Vagina (tissue), 2 donors: ENCODE data around the gene TANGO2. TPM values are rescaled to one million over a fixed set of nuclear protein-coding genes. Genes with fewer than 3 reads are reported as not detected.

Experiments used
- DNase-seq, 2 donors: peaks; one replicate each; pipeline ENCODE4 v3.0.0-alpha.2; 2017; ENCODE audit errors: extremely low spot score in 2 of 2
- H3K27ac ChIP-seq: fragments of 200-600 bp; sonication (generic); one replicate; pipeline ENCODE4 v1.5.1; 2019
- H3K27me3 ChIP-seq: fragments of 200-600 bp; sonication (generic); one replicate; pipeline ENCODE4 v1.5.1; 2019
- H3K36me3 ChIP-seq, 2 donors: fragments of 200-600 bp; sonication (generic); one replicate each; pipeline ENCODE4 v1.5.1; 2017 to 2019
- H3K4me1 ChIP-seq: fragments of 200-600 bp; sonication (generic); one replicate; pipeline ENCODE4 v1.5.1; 2019
- H3K4me3 ChIP-seq, 2 donors: fragments of 200-600 bp; sonication (generic); 1 replicate in 1 of 2; 2 replicates in 1 of 2; pipeline ENCODE4 v1.5.1; 2016 to 2019
- H3K9me3 ChIP-seq: fragments of 200-600 bp; sonication (generic); one replicate; pipeline ENCODE4 v1.5.1; 2019
- CTCF ChIP-seq, 3 experiments: fragments of 450-650 bp in 2 of 3; fragments of 200-600 bp in 1 of 3; sonication (generic) in 1 of 3; IDR thresholded peaks; one replicate each; pipeline ENCODE4 v1.5.1; 2017 to 2019; ENCODE audit warnings: antibody characterized with exemption in 3 of 3, mild to moderate bottlenecking in 2 of 3, moderate library complexity in 2 of 3
- POLR2A ChIP-seq, 2 donors: fragments of 450-650 bp; IDR thresholded peaks; one replicate each; pipeline ENCODE4 v1.6.1; 2017; ENCODE audit warnings: antibody characterized with exemption in 2 of 2, mild to moderate bottlenecking in 2 of 2, moderate library complexity in 2 of 2
- POLR2AphosphoS5 ChIP-seq, 2 donors: sonication (generic); formaldehyde crosslinking; IDR thresholded peaks; one replicate each; pipeline ENCODE4 v1.9.0; 2017; ENCODE audit warnings: antibody characterized with exemption in 2 of 2, mild to moderate bottlenecking in 2 of 2, low read depth in 1 of 2; ENCODE audit not compliant: insufficient read depth in 1 of 2
- intact Hi-C: fragments of 100-400 bp; cut with DNase I; formaldehyde crosslinking; loops from one replicate; pipeline ENCODE4 v1.15.1; 2023
- total RNA-seq: library from RNA; depleted of rRNA; stranded (reverse); fragments of >200 nt; gene quantifications from one replicate; pipeline ENCODE4 v1.2.3, GENCODE V29; 2016

TANGO2 gene
- total RNA-seq, 1 donor from 2014 or later: 21.4 TPM

GRCh38 chr22:19973551-19974267 lies 47.2 kb upstream of the TANGO2 start:
- DNase-seq: no peak
- Histone ChIP-seq H3K27ac (no peak overlapping the region), H3K4me1 (peaks cover 15% of the 10 kb centered on the region), H3K36me3 (peaks cover 0 to 20% of the 10 kb centered on the region in 2 donors), H3K4me3 (no peak overlapping the region), H3K9me3 (no peaks in the 10 kb centered on the region), H3K27me3 (no peaks in the 10 kb centered on the region)
- intact Hi-C loops: no loop called here
- TF ChIP-seq CTCF (IDR thresholded peaks at IDR 0.05) (no peak), POLR2A (IDR thresholded peaks at IDR 0.05) (no peak), POLR2AphosphoS5 (IDR thresholded peaks at IDR 0.05; ENCODE audit: insufficient read depth in 1 of 2, low read depth in 1 of 2) (no peak)

- intact Hi-C loops: no loop called here
- no peak for DNase-seq
- TF ChIP-seq CTCF (IDR thresholded peaks at IDR 0.05): no peak
- TF ChIP-seq POLR2A (IDR thresholded peaks at IDR 0.05): no peak
- Histone ChIP-seq H3K9me3 (no peaks in the 10 kb centered on the region), H3K27ac (no peak overlapping the region), H3K4me3 (no peak overlapping the region), H3K4me1 (peaks cover 15% of the 10 kb centered on the region), H3K27me3 (no peaks in the 10 kb centered on the region), H3K36me3 (peaks cover 0 to 15% of the 10 kb centered on the region in 2 donors)
Measured at GRCh38 chr22:19974268-19974861, 46.5 kb upstream of the TANGO2 start.

GRCh38 chr22:19974935-19975706 lies 45.8 kb upstream of the TANGO2 start:
- intact Hi-C loops: no loop called here
- Histone ChIP-seq H3K27ac (no peak overlapping the region), H3K9me3 (no peaks in the 10 kb centered on the region), H3K4me1 (peaks cover 15% of the 10 kb centered on the region), H3K27me3 (no peaks in the 10 kb centered on the region), H3K36me3 (peaks cover 0 to 10% of the 10 kb centered on the region in 2 donors), H3K4me3 (no peak overlapping the region)
- DNase-seq: no peak
- TF ChIP-seq CTCF (IDR thresholded peaks at IDR 0.05): no peak
- no peak for TF ChIP-seq POLR2A (IDR thresholded peaks at IDR 0.05)
- no peak for TF ChIP-seq POLR2AphosphoS5 (IDR thresholded peaks at IDR 0.05; ENCODE audit: insufficient read depth in 1 of 2, low read depth in 1 of 2)

GRCh38 chr22:19975707-19976035 lies 45.2 kb upstream of the TANGO2 start:
- Histone ChIP-seq H3K27ac (no peak overlapping the region), H3K27me3 (no peaks in the 10 kb centered on the region), H3K4me3 (no peak overlapping the region), H3K4me1 (peaks cover 13% of the 10 kb centered on the region), H3K36me3 (peaks cover 0 to 12% of the 10 kb centered on the region in 2 donors), H3K9me3 (no peaks in the 10 kb centered on the region)
- no peak for DNase-seq
- TF ChIP-seq POLR2A (IDR thresholded peaks at IDR 0.05): no peak
- no peak for TF ChIP-seq CTCF (IDR thresholded peaks at IDR 0.05)
- TF ChIP-seq POLR2AphosphoS5 (IDR thresholded peaks at IDR 0.05; ENCODE audit: insufficient read depth in 1 of 2, low read depth in 1 of 2): no peak
- intact Hi-C loops: no loop called here
